CD8-positive, alpha-beta memory T cell (primary cell): ENCODE measurements around the gene TCAF2. TPM values are rescaled to one million over a fixed set of nuclear protein-coding genes. Genes with fewer than 3 reads are reported as not detected.
"Not testable (repeated sequence)": the region's sequence is repeated elsewhere in the genome, so short reads cannot be mapped to it uniquely, and the experiment has no call there.

ENCODE experiments used
- CTCF ChIA-PET: fragments of 350-600 bp; sonication (Branson Sonifier 250); formaldehyde crosslinking; loops from one replicate; lab custom pipeline; 2021; ENCODE audit warnings: antibody characterized with exemption; lab: Charles Lee
- POLR2A ChIA-PET: fragments of 350-600 bp; sonication (Branson Sonifier 250); formaldehyde crosslinking; loops from one replicate; lab custom pipeline; 2021; ENCODE audit warnings: antibody characterized with exemption; lab: Charles Lee
- DNase-seq, 5 donors: peaks; one replicate each; pipeline versions ENCODE4 v3.0.0 to v3.0.0-alpha.2; 2020 to 2022; ENCODE audit warnings: mixed read lengths in 1 of 5
- H3K27ac ChIP-seq: one replicate; pipeline ENCODE4 v1.7.0; 2013; ENCODE audit warnings: low read depth, mild to moderate bottlenecking, low read length, moderate library complexity
- H3K27me3 ChIP-seq: 2 replicates; pipeline ENCODE4 v1.7.0; 2013; ENCODE audit warnings: low read length, mild to moderate bottlenecking; ENCODE audit not compliant: insufficient read depth, poor library complexity, severe bottlenecking
- H3K36me3 ChIP-seq: 2 replicates; pipeline ENCODE4 v1.7.0; 2013; ENCODE audit warnings: mild to moderate bottlenecking, low read length, moderate library complexity; ENCODE audit not compliant: insufficient read depth
- H3K4me1 ChIP-seq: 2 replicates; pipeline ENCODE4 v1.7.0; 2013; ENCODE audit warnings: mild to moderate bottlenecking, low read length, moderate library complexity; ENCODE audit not compliant: insufficient read depth
- H3K4me3 ChIP-seq: 2 replicates; pipeline ENCODE4 v1.7.0; 2013; ENCODE audit warnings: mild to moderate bottlenecking, low read length
- H3K9me3 ChIP-seq: 2 replicates; pipeline ENCODE4 v1.7.0; 2013; ENCODE audit warnings: mild to moderate bottlenecking, low read length
- H3K27ac Mint-ChIP-seq, 8 donors: one replicate each; pipeline ENCODE4 v1.8.0; 2020 to 2021; ENCODE audit warnings: mixed read lengths in 8 of 8, mild to moderate bottlenecking in 6 of 8, inconsistent platforms in 3 of 8, moderate library complexity in 3 of 8
- H3K27me3 Mint-ChIP-seq, 2 donors: one replicate each; pipeline ENCODE4 v1.8.0; 2020 to 2021; ENCODE audit warnings: mixed read lengths in 2 of 2, mild to moderate bottlenecking in 1 of 2, moderate library complexity in 1 of 2
- H3K36me3 Mint-ChIP-seq, 3 donors: one replicate each; pipeline ENCODE4 v1.8.0; 2020 to 2021; ENCODE audit warnings: mixed read lengths in 3 of 3, inconsistent platforms in 1 of 3, mild to moderate bottlenecking in 1 of 3
- H3K4me1 Mint-ChIP-seq, 3 donors: one replicate each; pipeline ENCODE4 v1.8.0; 2020 to 2021; ENCODE audit warnings: mixed read lengths in 3 of 3, inconsistent platforms in 1 of 3, mild to moderate bottlenecking in 1 of 3
- H3K4me3 Mint-ChIP-seq, 7 donors: one replicate each; pipeline ENCODE4 v1.8.0; 2020 to 2021; ENCODE audit warnings: mixed read lengths in 7 of 7, mild to moderate bottlenecking in 6 of 7, moderate library complexity in 4 of 7, inconsistent platforms in 2 of 7
- H3K9me3 Mint-ChIP-seq, 5 donors: one replicate each; pipeline ENCODE4 v1.8.0; 2020 to 2022; ENCODE audit warnings: mixed read lengths in 5 of 5, mild to moderate bottlenecking in 3 of 5, moderate library complexity in 2 of 5, inconsistent platforms in 1 of 5
- polyA plus RNA-seq: library from polyadenylated mRNA; unstranded; fragments of 300-500 nt; fragmentation: Illumina TruSeq; gene quantifications from one replicate; pipeline ENCODE4 v1.2.3, GENCODE V29; 2021
- total RNA-seq, 2 experiments: library from RNA; stranded (reverse); gene quantifications; one replicate each; pipeline ENCODE4 v1.2.3, GENCODE V29; 2021

The TCAF2 gene
- total RNA-seq, result 10 to 100 TPM; 18.0 to 18.2 TPM
- polyA plus RNA-seq, result 8.3 TPM

GRCh38 chr7:143620646-143621045 is at the start of gene TCAF2:
TCAF2 (plus strand) TSS chr7:143620974.
- peak within 1 kb of the TSS in 2 of 7 donors; percentile 57 to 83 for H3K4me3 Mint-ChIP-seq
- H3K4me1 Mint-ChIP-seq, H3K36me3 ChIP-seq, CTCF ChIA-PET, H3K27me3 ChIP-seq, H3K9me3 ChIP-seq, H3K27ac ChIP-seq, H3K36me3 Mint-ChIP-seq, POLR2A ChIA-PET, H3K4me1 ChIP-seq, H3K4me3 ChIP-seq, H3K9me3 Mint-ChIP-seq, H3K27me3 Mint-ChIP-seq: not testable (repeated sequence)
- DNase-seq, result peak in 1 of 5 donors; percentile 78
- peak within 1 kb of the TSS in 1 of 8 donors; percentile 79 for H3K27ac Mint-ChIP-seq

DNA sequence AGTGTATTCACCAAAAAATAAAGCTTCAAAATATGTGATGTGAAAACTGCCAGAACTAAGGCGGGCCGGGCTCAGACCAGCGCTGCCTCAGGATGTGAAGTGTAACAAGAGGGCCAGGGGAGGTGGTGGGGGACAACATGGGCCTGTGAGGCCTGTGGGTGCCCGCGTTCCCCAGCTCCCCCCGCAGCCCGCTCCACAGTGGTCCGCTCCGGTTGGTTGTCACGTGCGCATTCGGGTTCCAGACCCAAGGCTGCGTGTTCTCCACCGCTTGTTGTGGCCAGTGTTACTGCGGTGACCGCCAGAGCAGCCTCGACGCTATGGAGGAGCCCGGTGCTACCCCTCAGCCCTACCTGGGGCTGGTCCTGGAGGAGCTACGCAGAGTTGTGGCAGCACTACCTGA is 49.3 kb upstream of the TCAF2 start, which contains the start of gene CTAGE15:
Gene CTAGE15, plus strand, starts transcription at position 301 of the 400 bp plus-strand sequence. Its CDS starts 17 bp downstream, at position 318.
- POLR2A ChIA-PET, H3K27ac Mint-ChIP-seq, H3K36me3 Mint-ChIP-seq, H3K27ac ChIP-seq, H3K27me3 Mint-ChIP-seq, H3K4me1 ChIP-seq, H3K4me3 Mint-ChIP-seq, H3K36me3 ChIP-seq, H3K9me3 ChIP-seq, H3K27me3 ChIP-seq, CTCF ChIA-PET, H3K9me3 Mint-ChIP-seq, H3K4me3 ChIP-seq, DNase-seq, H3K4me1 Mint-ChIP-seq: not testable (repeated sequence)

DNA sequence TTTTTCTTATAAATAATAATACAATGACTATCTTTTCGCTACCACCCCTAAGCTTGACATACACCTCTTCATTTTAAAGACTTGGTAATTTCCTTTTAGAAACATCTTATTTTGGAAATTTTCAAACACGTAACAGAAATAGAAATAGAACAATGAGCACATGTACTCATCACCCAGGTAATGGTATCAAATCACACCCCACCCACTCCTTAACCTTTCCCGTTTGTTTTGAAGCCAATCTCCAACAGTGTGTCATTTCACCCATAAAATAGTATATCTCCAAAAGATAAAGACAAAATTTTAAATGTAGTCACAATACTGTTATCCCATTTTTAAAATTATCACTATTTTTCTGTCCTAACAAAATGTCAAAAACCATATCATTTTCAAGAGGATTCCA is 32.6 kb upstream of the TCAF2 start:
- CTCF ChIA-PET, H3K4me3 ChIP-seq, H3K27me3 ChIP-seq, H3K9me3 ChIP-seq, H3K4me1 Mint-ChIP-seq, H3K27me3 Mint-ChIP-seq, DNase-seq, H3K27ac ChIP-seq, H3K9me3 Mint-ChIP-seq, H3K27ac Mint-ChIP-seq, H3K4me1 ChIP-seq, H3K36me3 Mint-ChIP-seq, H3K36me3 ChIP-seq, H3K4me3 Mint-ChIP-seq, POLR2A ChIA-PET: not testable (repeated sequence)

GRCh38 chr7:143589897-143590296 is 30.9 kb upstream of the TCAF2 start:
- H3K4me3 Mint-ChIP-seq, H3K9me3 Mint-ChIP-seq, H3K36me3 Mint-ChIP-seq, H3K4me1 Mint-ChIP-seq, H3K36me3 ChIP-seq, H3K4me1 ChIP-seq, H3K4me3 ChIP-seq, CTCF ChIA-PET, DNase-seq, H3K27me3 Mint-ChIP-seq, POLR2A ChIA-PET, H3K27ac ChIP-seq, H3K27me3 ChIP-seq, H3K27ac Mint-ChIP-seq, H3K9me3 ChIP-seq: not testable (repeated sequence)

- H3K27ac Mint-ChIP-seq, H3K27me3 ChIP-seq, H3K4me3 ChIP-seq, H3K9me3 ChIP-seq, H3K27me3 Mint-ChIP-seq, CTCF ChIA-PET, H3K9me3 Mint-ChIP-seq, H3K4me1 Mint-ChIP-seq, H3K4me1 ChIP-seq, POLR2A ChIA-PET, H3K4me3 Mint-ChIP-seq, H3K27ac ChIP-seq, H3K36me3 ChIP-seq, H3K36me3 Mint-ChIP-seq: not testable (repeated sequence)
- DNase-seq, result peak in 1 of 5 donors; percentile 33
Measured at GRCh38 chr7:143598086-143598485, 22.7 kb upstream of the TCAF2 start.

GRCh38 chr7:143603549-143603948 is 17.2 kb upstream of the TCAF2 start:
- H3K36me3 ChIP-seq, H3K4me3 Mint-ChIP-seq, H3K27me3 Mint-ChIP-seq, H3K36me3 Mint-ChIP-seq, H3K9me3 ChIP-seq, H3K27me3 ChIP-seq, H3K27ac ChIP-seq, H3K4me1 ChIP-seq, H3K27ac Mint-ChIP-seq, CTCF ChIA-PET, DNase-seq, H3K9me3 Mint-ChIP-seq, H3K4me3 ChIP-seq, POLR2A ChIA-PET, H3K4me1 Mint-ChIP-seq: not testable (repeated sequence)

DNA sequence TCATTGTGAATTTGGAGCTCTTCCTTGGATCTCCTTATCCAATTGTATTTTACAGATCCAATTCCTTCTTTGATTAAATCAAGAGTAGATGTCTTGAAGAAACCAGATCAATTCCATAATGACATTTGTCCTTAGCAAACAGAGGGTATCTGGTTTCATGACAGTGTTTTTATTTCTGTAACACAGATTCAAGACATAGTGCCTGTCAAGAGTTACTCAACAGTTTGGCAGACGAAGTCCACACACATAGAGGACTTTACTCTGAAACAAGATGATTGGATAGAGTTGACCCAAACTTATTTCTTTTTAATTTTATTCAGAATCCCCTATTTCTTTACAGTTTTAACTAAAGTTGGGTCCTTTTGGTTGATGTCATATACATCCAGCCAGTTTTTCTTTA is 14.7 kb upstream of the TCAF2 start:
- H3K4me3 Mint-ChIP-seq, H3K36me3 Mint-ChIP-seq, H3K9me3 Mint-ChIP-seq, H3K36me3 ChIP-seq, H3K4me1 Mint-ChIP-seq, H3K27me3 ChIP-seq, H3K9me3 ChIP-seq, DNase-seq, H3K27me3 Mint-ChIP-seq, H3K27ac Mint-ChIP-seq, CTCF ChIA-PET, H3K4me1 ChIP-seq, H3K4me3 ChIP-seq, POLR2A ChIA-PET, H3K27ac ChIP-seq: not testable (repeated sequence)

GRCh38 chr7:143615545-143615944 is 5.2 kb upstream of the TCAF2 start:
- H3K27me3 ChIP-seq, CTCF ChIA-PET, H3K4me3 Mint-ChIP-seq, H3K9me3 Mint-ChIP-seq, H3K4me1 ChIP-seq, H3K27me3 Mint-ChIP-seq, H3K36me3 ChIP-seq, H3K9me3 ChIP-seq, POLR2A ChIA-PET, H3K36me3 Mint-ChIP-seq, DNase-seq, H3K27ac ChIP-seq, H3K4me3 ChIP-seq, H3K4me1 Mint-ChIP-seq, H3K27ac Mint-ChIP-seq: not testable (repeated sequence)

DNA sequence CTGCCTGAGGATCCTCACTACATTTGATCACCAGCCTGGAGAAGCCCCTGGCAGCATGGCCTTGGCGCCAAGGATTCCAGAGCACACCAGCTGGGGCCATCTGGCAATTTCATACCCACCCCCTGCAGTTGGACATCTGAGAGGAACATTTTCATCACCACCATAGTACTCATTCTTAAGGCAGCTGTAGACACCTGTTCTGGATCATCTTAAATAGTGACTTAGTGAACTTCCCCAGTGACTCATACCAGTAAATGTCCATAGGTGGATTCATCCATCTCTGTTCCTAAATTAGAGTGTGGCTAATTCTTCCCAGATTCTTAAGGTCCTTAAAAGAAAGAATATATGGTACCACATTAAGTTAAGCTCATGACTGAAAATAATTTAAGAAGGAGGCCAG is 3.6 kb upstream of the TCAF2 start:
- DNase-seq, H3K4me3 ChIP-seq, H3K27me3 Mint-ChIP-seq, H3K36me3 Mint-ChIP-seq, H3K4me1 ChIP-seq, H3K27me3 ChIP-seq, CTCF ChIA-PET, H3K9me3 Mint-ChIP-seq, POLR2A ChIA-PET, H3K4me3 Mint-ChIP-seq, H3K4me1 Mint-ChIP-seq, H3K9me3 ChIP-seq, H3K27ac ChIP-seq, H3K27ac Mint-ChIP-seq, H3K36me3 ChIP-seq: not testable (repeated sequence)
